Measurements from ENCODE around the gene RNF227. TPM values are rescaled to one million over a fixed set of nuclear protein-coding genes. Genes with fewer than 3 reads are reported as not detected.

The RNF227 gene
- total RNA-seq, 1 donor from 2014 or later = 3.0 TPM

DNA sequence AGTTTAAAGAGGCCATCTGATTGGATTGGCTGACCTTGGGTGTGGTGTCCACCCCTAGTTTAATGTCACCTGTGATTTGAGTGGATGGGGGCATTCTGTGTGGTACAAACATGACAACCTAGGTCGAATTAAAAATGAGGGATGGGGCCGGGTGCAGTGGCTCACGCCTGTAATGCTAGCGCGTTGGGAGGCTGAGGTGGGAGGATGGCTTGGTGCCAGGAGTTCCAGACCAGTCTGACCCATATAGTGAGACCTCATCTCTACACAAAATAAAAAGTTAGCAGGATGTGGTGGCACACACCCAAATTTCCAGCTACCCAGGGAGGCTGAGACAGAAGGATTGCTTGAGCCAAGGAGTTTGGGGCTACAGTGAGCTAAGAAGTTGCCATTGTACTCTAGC lies 30.4 kb upstream of the RNF227 start:
- H3K9me3 Mint-ChIP-seq (ENCODE audit: unreplicated experiment) = no peaks in the 10 kb centered on the region
- DNase-seq (ENCODE audit: extremely low spot score, unreplicated experiment) = no peak
- peaks cover 47% of the 10 kb centered on the region for H3K36me3 Mint-ChIP-seq (ENCODE audit: unreplicated experiment)
- H3K4me1 Mint-ChIP-seq (ENCODE audit: unreplicated experiment) = no peaks in the 10 kb centered on the region
- no peaks in the 10 kb centered on the region for H3K27me3 Mint-ChIP-seq (ENCODE audit: unreplicated experiment)
- no peak overlapping the region for H3K27ac Mint-ChIP-seq (ENCODE audit: unreplicated experiment)
- no peak for TF ChIP-seq CTCF (IDR thresholded peaks at IDR 0.05)
- no peak overlapping the region for H3K4me3 Mint-ChIP-seq (ENCODE audit: unreplicated experiment)

DNA sequence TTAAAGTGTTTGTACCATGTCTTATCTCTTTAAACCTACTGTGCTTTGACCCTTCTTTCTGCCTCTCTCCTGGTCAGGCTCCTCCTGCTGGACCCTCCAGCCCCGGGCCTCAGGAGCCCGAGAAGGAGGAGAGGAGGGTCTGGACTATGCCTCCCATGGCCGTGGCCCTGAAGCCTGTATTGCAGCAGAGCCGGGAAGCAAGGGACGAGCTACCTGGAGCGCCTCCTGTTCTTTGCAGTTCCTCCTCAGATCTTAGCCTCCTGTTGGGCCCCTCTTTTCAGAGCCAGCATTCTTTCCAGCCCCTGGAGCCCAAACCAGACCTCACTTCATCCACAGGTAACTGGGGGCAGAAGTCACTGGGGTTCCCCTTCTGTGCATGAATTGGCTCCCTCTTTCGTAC lies 29.6 kb upstream of the RNF227 start:
- H3K36me3 Mint-ChIP-seq (ENCODE audit: unreplicated experiment) = peaks cover 51% of the 10 kb centered on the region
- no peaks in the 10 kb centered on the region for H3K27me3 Mint-ChIP-seq (ENCODE audit: unreplicated experiment)
- H3K4me3 Mint-ChIP-seq (ENCODE audit: unreplicated experiment) = no peak overlapping the region
- H3K9me3 Mint-ChIP-seq (ENCODE audit: unreplicated experiment) = no peaks in the 10 kb centered on the region
- no peaks in the 10 kb centered on the region for H3K4me1 Mint-ChIP-seq (ENCODE audit: unreplicated experiment)
- H3K27ac Mint-ChIP-seq (ENCODE audit: unreplicated experiment) = no peak overlapping the region
- DNase-seq (ENCODE audit: extremely low spot score, unreplicated experiment) = no peak
- no peak for TF ChIP-seq CTCF (IDR thresholded peaks at IDR 0.05)

- Mint-ChIP-seq H3K4me3 (ENCODE audit: unreplicated experiment) (no peak overlapping the region), H3K9me3 (ENCODE audit: unreplicated experiment) (no peaks in the 10 kb centered on the region), H3K36me3 (ENCODE audit: unreplicated experiment) (peaks cover 50% of the 10 kb centered on the region), H3K27ac (ENCODE audit: unreplicated experiment) (no peak overlapping the region), H3K27me3 (ENCODE audit: unreplicated experiment) (no peaks in the 10 kb centered on the region), H3K4me1 (ENCODE audit: unreplicated experiment) (no peaks in the 10 kb centered on the region)
- TF ChIP-seq CTCF (IDR thresholded peaks at IDR 0.05) = no peak
- no peak for DNase-seq (ENCODE audit: extremely low spot score, unreplicated experiment)
These were observed 28.2 kb upstream of the RNF227 start for GRCh38 chr17:7944326-7944725.

DNA sequence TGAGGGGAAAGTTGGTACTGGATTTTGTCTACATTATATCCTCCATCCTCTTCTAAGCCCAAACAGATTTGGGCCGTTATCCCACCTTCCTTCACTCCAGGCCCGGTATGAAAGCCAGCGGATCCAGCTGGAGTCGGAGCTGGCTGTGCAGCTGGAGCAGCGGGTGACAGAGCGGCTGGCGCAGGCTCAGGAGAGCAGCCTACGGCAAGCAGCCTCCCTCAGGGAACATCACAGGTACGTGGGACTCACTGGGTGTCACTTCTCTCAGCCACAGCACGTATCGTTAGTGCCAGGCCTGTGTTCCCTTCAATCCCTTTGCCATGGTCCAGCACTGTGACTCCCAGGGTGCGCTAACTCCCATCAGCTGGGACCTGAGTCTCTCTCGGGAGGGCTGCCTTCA lies 27.2 kb upstream of the RNF227 start:
- H3K36me3 Mint-ChIP-seq (ENCODE audit: unreplicated experiment) = peaks cover 41% of the 10 kb centered on the region
- H3K27ac Mint-ChIP-seq (ENCODE audit: unreplicated experiment) = no peak overlapping the region
- no peak for DNase-seq (ENCODE audit: extremely low spot score, unreplicated experiment)
- H3K9me3 Mint-ChIP-seq (ENCODE audit: unreplicated experiment) = no peaks in the 10 kb centered on the region
- no peaks in the 10 kb centered on the region for H3K4me1 Mint-ChIP-seq (ENCODE audit: unreplicated experiment)
- H3K27me3 Mint-ChIP-seq (ENCODE audit: unreplicated experiment) = no peaks in the 10 kb centered on the region
- no peak for TF ChIP-seq CTCF (IDR thresholded peaks at IDR 0.05)
- no peak overlapping the region for H3K4me3 Mint-ChIP-seq (ENCODE audit: unreplicated experiment)

GRCh38 chr17:7940743-7941142 lies 24.7 kb upstream of the RNF227 start:
- DNase-seq (ENCODE audit: extremely low spot score, unreplicated experiment) = no peak
- no peaks in the 10 kb centered on the region for H3K9me3 Mint-ChIP-seq (ENCODE audit: unreplicated experiment)
- no peaks in the 10 kb centered on the region for H3K27me3 Mint-ChIP-seq (ENCODE audit: unreplicated experiment)
- peaks cover 2% of the 10 kb centered on the region for H3K4me1 Mint-ChIP-seq (ENCODE audit: unreplicated experiment)
- H3K4me3 Mint-ChIP-seq (ENCODE audit: unreplicated experiment) = no peak overlapping the region
- H3K27ac Mint-ChIP-seq (ENCODE audit: unreplicated experiment) = no peak overlapping the region
- TF ChIP-seq CTCF (IDR thresholded peaks at IDR 0.05) = no peak
- peaks cover 38% of the 10 kb centered on the region for H3K36me3 Mint-ChIP-seq (ENCODE audit: unreplicated experiment)

Measured in osteocyte (in vitro differentiated cells).